ENCODE measurements around the gene SMIM1. TPM values are rescaled to one million over a fixed set of nuclear protein-coding genes. Genes with fewer than 3 reads are reported as not detected.

The SMIM1 gene
- total and polyA plus RNA-seq, 9 of the 15 experiments (the other 6 are each of a cell fraction or from before 2014, with no cell fraction given): 2.3 to 125 (median 24.3) TPM

- peak; percentile 86 for TF ChIP-seq MGA (IDR thresholded peaks at IDR 0.05)
- TF ChIP-seq DMBX1 (CRISPR knock-in tag; IDR thresholded peaks at IDR 0.05; ENCODE audit: borderline replicate concordance): no peak
- TF ChIP-seq GATAD2A (IDR thresholded peaks at IDR 0.05): 0 out of 2 replicates have a peak, but pooled peaks have one; percentile 53
- no peak for TF ChIP-seq LARP7 (IDR thresholded peaks at IDR 0.05)
- 0 out of 2 replicates have a peak, but pooled peaks have one; percentile 22 for TF ChIP-seq BMI1 (IDR thresholded peaks at IDR 0.05; ENCODE audit: low read length)
- no peak for TF ChIP-seq MEF2A (IDR thresholded peaks at IDR 0.05; ENCODE audit: control insufficient read depth, low read depth, low read length)
- TF ChIP-seq CXXC5 (CRISPR knock-in tag; IDR thresholded peaks at IDR 0.05): peak; percentile 57
- TF ChIP-seq ZFX (CRISPR knock-in tag; IDR thresholded peaks at IDR 0.05): peak; percentile 37; the same call in 1 of the 2 replicates
- TF ChIP-seq PBX2 (CRISPR knock-in tag; IDR thresholded peaks at IDR 0.05; ENCODE audit: low read depth): no peak
- peak; percentile 8; the same call in 1 of the 2 replicates for TF ChIP-seq PBX2 (tag; conservative IDR thresholded peaks at IDR 0.05; ENCODE audit: low read depth)
- TF ChIP-seq ZBTB5 (IDR thresholded peaks at IDR 0.05): no peak
- peak; percentile 24 for TF ChIP-seq TBP (optimal IDR thresholded peaks at IDR 0.05; ENCODE audit: low read depth, low read length)
Observed at GRCh38 chr1:3803905-3804626, 31.5 kb downstream of the SMIM1 start (continued).
